GM19193 (cell line): ENCODE data around the gene SMAD3.

ENCODE experiments used
- POLR2A ChIP-seq: IDR thresholded peaks from 4 replicates; pipeline ENCODE4 v1.6.1; 2011; ENCODE audit not compliant: insufficient read depth, insufficient read length; ENCODE audit errors: extremely low read depth

The SMAD3 gene

GRCh38 chr15:67199881-67200763 lies 134.7 kb downstream of the SMAD3 start:
- no peak for TF ChIP-seq POLR2A

- TF ChIP-seq POLR2A, result no peak
Measured at GRCh38 chr15:67201136-67201535, 135.7 kb downstream of the SMAD3 start.

GRCh38 chr15:67202091-67202490 lies 136.7 kb downstream of the SMAD3 start:
- no peak for TF ChIP-seq POLR2A

GRCh38 chr15:67202991-67203390 lies 137.6 kb downstream of the SMAD3 start:
- TF ChIP-seq POLR2A, result no peak

GRCh38 chr15:67207555-67208207 lies 142.3 kb downstream of the SMAD3 start:
- no peak for TF ChIP-seq POLR2A

DNA sequence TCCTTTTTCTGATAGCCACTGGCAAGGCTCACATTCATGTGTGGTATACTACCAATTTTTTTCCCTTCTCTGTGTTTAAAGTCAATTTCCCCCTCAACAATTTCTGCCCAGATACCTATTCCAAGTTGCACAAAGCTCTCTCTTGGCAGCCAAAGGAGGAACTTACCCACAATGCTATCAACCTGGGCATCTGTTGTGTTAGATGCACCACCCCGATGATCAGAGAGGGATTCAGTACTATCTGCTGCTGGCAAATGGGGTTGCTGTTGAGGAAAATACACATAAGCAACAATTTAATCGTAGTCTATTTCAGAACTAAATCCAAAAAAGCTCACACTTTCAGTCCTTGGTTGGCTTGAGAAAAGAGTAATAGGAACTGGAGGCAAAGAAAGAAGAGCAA lies 143.0 kb downstream of the SMAD3 start:
- TF ChIP-seq POLR2A, result no peak

DNA sequence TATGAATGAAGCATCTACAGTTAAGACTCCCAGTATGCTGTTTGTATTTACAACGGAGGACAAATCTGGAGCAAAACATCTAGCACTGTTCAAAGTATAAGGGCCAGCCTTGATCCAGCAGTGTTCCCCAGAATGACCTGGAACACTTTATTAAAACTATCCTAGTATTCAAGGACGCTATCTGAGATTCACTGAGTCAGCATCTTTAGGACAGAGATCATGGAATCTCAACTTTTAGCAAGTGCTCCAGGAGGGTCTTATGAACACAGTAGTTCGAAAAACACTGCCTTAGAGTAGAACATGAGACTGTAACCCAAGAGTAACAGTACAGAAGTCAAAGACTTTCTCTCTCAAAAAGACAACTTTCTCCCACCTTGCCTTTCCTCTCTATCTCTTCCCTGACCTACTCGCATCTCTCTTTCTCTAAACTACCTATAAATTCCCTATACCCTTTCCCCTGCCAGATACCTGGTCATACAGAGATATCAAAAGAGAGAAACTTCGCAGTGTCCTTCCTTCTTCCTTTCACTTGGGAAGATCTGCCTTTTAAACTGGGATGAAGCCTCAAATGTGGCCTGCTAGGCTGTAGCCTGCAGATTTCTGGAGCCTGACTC lies 145.3 kb downstream of the SMAD3 start:
- no peak for TF ChIP-seq POLR2A

DNA sequence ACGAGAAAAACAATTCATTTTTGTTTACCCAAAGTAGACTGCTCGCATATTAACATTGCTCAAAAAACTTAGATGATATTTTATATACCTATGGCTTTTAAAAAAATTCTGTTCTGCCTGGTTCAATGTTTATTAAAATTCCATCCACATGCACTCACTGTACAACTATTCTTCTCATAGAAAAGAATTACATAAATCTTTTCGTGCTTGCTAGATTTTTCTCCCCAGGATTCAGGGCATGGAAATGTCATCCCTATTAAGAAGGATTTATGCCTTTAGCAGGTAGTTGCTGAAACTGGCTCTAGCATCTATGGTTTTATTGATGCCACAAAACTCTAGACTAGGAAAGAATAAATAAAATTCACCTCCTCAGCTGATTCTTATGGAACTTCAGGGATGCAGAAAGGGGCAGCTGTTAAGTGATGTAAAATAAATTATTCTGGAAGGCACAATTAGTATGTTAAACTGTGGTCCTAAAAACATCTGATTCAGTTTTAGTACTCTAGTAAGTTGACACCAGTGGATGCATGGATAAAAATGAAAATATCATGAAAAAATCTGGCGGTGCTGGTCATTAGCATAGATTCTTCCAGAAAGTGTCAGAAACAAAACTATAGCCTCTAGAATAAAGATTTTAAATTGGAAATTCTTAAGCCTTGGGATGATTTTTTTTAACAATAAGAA lies 147.4 kb downstream of the SMAD3 start:
- no peak for TF ChIP-seq POLR2A

- no peak for TF ChIP-seq POLR2A
Measured at GRCh38 chr15:67215102-67215501, 149.7 kb downstream of the SMAD3 start.

GRCh38 chr15:67216859-67217258 lies 151.5 kb downstream of the SMAD3 start:
- no peak for TF ChIP-seq POLR2A

- TF ChIP-seq POLR2A, result no peak
Measured at GRCh38 chr15:67218428-67218827, 153.0 kb downstream of the SMAD3 start.

GRCh38 chr15:67219288-67219687 lies 153.9 kb downstream of the SMAD3 start:
- TF ChIP-seq POLR2A, result no peak

DNA sequence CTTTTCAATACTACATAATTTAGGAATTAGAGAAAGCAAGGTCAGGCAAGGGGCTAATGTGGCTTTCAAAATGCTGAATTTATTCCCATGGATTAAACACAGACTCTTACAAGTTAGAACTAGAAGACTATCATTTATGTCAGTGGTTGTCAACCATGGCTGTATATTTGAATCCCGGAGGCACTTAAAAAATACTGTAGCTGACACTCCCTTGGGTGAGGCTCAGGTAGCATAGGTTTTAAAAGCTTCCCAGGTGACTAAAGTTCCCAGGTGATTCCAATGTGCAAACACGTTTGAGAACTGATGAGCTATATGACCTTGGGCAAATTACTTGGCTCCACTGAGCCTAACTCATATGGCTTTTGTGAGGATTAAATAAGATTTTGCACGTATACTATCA lies 159.5 kb downstream of the SMAD3 start:
- no peak for TF ChIP-seq POLR2A

- no peak for TF ChIP-seq POLR2A
Measured at GRCh38 chr15:67225336-67225735, 159.9 kb downstream of the SMAD3 start.

DNA sequence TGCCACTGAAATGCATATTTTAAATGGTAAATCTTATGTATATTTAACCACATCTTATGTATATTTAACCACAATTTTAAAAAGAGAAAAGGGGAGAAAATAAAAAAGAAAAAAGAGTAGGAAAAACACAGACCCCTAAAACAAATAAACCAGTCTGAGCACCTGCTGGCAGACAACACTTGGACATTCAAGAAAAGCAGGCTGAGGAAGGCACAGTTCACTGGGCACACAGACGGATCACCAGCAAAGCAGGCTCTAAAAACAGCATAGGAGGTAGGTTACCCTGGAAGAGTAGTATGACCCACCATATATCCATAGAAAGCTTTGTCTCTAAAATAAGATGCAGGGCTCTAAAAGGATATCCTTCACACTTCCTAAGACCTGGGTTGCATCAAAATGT lies 162.0 kb downstream of the SMAD3 start:
- TF ChIP-seq POLR2A, result no peak
